SU-DHL-6 (cell line): ENCODE results near the gene ATP6V1C2.

ENCODE experiments used
- EZH2phosphoT487 ChIP-seq: fragments of 200-600 bp; sonication (generic), shearing (Covaris generic); conservative IDR thresholded peaks from 2 replicates; pipeline ENCODE4 v1.6.1; 2018; ENCODE audit warnings: mild to moderate bottlenecking, antibody characterized with exemption, low read length, moderate library complexity, mixed read lengths
- TF ChIP-seq, protein P1 (sequence below): fragments of 200-600 bp; sonication (generic); IDR thresholded peaks from one replicate; pipeline ENCODE4 v1.5.1; 2017; ENCODE audit warnings: antibody characterized with exemption, mild to moderate bottlenecking, low read length, moderate library complexity; ENCODE audit not compliant: insufficient read depth, poor library complexity, severe bottlenecking

DNA sequence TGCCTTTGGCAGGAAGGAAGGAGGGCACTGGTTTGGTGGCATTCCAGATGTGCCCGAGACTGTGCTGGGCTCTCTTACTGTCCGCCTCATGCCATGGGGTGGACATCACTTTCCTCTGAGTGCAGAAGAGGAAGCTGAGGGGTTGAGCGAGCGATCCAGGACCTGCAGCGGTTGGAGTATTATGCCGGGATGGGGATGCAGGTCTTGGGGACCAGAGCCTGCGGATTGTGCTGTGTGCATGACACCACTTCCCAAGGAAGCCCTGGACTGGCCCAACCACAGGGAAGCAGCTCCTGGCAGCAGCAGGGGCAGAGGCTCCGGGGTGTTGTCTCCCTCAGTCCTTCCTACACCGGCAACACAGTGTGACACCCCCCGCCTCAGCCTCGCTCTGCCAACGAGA lies 44.5 kb downstream of the ATP6V1C2 start:
- TF ChIP-seq, protein P1, sequence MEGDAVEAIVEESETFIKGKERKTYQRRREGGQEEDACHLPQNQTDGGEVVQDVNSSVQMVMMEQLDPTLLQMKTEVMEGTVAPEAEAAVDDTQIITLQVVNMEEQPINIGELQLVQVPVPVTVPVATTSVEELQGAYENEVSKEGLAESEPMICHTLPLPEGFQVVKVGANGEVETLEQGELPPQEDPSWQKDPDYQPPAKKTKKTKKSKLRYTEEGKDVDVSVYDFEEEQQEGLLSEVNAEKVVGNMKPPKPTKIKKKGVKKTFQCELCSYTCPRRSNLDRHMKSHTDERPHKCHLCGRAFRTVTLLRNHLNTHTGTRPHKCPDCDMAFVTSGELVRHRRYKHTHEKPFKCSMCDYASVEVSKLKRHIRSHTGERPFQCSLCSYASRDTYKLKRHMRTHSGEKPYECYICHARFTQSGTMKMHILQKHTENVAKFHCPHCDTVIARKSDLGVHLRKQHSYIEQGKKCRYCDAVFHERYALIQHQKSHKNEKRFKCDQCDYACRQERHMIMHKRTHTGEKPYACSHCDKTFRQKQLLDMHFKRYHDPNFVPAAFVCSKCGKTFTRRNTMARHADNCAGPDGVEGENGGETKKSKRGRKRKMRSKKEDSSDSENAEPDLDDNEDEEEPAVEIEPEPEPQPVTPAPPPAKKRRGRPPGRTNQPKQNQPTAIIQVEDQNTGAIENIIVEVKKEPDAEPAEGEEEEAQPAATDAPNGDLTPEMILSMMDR = no peak
- TF ChIP-seq EZH2phosphoT487 = no peak
